GM06990 (cell line): ENCODE data around the gene SLC25A43.

Experiments used
- DNase-seq: peaks from one replicate; pipeline ENCODE4 v3.0.0-alpha.2; 2011; ENCODE audit not compliant: insufficient read length; ENCODE audit errors: extremely low read depth
- H3K27me3 ChIP-seq: replicated peaks from 2 replicates; pipeline ENCODE4 v1.6.0; 2011; ENCODE audit warnings: low read length; ENCODE audit not compliant: control insufficient read depth, insufficient read depth
- H3K36me3 ChIP-seq: 2 replicates; pipeline ENCODE4 v1.5.1; 2011; ENCODE audit warnings: low read length; ENCODE audit not compliant: control insufficient read depth, insufficient read depth
- H3K4me3 ChIP-seq: replicated peaks from 2 replicates; pipeline ENCODE4 v1.5.1; 2011; ENCODE audit warnings: low read depth, mild to moderate bottlenecking, control low read depth, low read length
- TF ChIP-seq, protein P1 (sequence below): IDR thresholded peaks from 2 replicates; pipeline ENCODE4 v1.5.1; 2011; ENCODE audit warnings: low read length, control low read depth, mild to moderate bottlenecking, inconsistent platforms; ENCODE audit not compliant: insufficient read depth, poor library complexity, severe bottlenecking

Gene SLC25A43

DNA sequence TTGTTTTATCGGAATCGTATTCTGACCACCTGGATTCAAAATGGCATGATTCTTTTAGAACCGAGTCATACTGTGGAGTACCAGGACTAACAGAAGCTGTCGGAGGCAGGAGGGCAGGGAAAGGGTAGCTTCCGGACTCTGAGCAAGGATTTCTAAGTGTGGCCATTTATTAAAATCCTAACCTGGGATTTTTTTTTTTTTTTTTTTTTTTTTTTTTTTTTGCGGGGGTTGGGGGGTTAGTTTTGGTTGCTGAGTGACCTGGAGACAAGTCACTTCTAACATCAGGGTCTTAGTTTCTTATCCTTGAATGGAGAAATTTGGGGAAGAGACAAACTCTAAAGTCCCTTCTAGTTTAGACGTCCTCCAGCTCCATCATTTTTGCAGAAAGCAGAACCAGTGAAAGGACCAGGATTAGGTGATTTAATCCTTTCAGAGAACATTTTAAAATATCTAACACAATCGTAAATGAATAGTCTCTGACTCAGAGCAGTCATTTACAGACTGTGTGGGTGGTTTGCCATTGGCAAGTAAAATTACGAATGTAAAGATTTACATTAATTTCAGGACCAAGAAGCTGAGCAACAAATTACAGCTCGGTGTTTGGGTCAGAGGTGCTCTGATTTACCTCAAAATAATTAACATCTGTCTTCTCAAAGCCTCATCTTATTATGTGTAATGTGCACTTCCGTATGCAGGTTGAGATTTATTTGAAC, 76.4 kb downstream of the SLC25A43 start:
- no peak for DNase-seq
- Histone ChIP-seq H3K4me3 (no peak overlapping the region), H3K36me3 (no peaks in the 10 kb centered on the region), H3K27me3 (no peaks in the 10 kb centered on the region)
- TF ChIP-seq, protein P1, sequence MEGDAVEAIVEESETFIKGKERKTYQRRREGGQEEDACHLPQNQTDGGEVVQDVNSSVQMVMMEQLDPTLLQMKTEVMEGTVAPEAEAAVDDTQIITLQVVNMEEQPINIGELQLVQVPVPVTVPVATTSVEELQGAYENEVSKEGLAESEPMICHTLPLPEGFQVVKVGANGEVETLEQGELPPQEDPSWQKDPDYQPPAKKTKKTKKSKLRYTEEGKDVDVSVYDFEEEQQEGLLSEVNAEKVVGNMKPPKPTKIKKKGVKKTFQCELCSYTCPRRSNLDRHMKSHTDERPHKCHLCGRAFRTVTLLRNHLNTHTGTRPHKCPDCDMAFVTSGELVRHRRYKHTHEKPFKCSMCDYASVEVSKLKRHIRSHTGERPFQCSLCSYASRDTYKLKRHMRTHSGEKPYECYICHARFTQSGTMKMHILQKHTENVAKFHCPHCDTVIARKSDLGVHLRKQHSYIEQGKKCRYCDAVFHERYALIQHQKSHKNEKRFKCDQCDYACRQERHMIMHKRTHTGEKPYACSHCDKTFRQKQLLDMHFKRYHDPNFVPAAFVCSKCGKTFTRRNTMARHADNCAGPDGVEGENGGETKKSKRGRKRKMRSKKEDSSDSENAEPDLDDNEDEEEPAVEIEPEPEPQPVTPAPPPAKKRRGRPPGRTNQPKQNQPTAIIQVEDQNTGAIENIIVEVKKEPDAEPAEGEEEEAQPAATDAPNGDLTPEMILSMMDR: no peak

DNA sequence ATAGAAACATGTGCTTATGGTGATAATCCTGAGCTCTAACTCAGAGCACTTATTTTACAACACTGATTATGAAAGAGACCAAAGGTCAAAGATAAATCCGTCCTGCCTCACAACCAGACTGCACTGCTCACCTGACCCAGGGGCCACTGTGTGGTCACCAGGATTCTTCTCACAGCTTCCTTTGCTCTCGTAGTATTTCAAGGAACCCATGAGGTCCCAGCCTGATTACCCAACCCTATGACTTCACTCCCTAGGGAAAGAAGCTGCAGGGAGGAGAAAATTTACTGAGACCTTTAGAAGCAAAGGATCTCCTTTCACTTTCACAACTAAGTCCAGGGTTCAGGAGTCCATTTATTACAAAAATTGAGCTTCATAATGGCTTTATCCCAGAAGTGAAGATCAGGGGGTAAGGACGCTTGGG, 78.7 kb downstream of the SLC25A43 start:
- no peak overlapping the region for H3K4me3 ChIP-seq
- H3K27me3 ChIP-seq: no peaks in the 10 kb centered on the region
- DNase-seq: no peak
- no peaks in the 10 kb centered on the region for H3K36me3 ChIP-seq
- TF ChIP-seq, protein P1: no peak

DNA sequence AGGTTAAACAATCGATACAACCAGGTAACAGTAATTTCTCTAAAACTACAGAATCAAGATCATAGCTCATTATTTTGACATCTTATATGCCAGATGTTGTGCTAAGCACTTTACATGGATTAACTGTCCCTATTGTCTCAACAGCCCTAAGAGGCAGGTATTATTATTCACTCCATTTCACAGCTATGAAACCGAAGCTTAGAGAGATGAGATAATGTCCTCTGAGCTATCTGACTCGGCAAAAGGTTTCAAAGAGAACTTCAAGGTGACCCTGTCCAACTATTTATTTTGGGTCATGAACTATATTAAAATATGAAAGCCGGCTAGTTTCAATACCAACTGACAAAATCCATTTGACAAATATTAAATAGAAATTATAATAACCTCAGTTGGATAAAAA, 79.4 kb downstream of the SLC25A43 start:
- TF ChIP-seq, protein P1: no peak
- no peak for DNase-seq
- H3K27me3 ChIP-seq: no peaks in the 10 kb centered on the region
- no peaks in the 10 kb centered on the region for H3K36me3 ChIP-seq
- no peak overlapping the region for H3K4me3 ChIP-seq

DNA sequence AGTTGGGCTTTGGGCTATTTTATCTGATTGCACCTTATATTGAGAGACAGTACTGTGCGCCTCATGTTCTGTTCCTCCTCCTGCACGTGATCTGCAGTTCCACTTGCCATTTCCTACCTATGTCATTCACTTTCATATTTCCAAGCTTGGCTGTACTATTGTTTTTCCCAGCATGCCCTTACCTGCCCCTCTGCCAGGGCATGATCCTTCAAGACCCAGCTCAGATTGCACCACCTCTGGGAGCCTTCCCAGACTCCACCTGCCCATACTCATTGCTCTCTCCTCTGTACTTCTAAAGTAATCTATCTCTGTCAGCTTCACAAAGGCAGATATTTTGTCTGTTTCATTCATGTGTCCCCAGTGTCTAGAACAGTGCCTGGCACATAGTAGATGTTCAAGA, 80.7 kb downstream of the SLC25A43 start:
- TF ChIP-seq, protein P1: no peak
- H3K36me3 ChIP-seq: no peaks in the 10 kb centered on the region
- no peak overlapping the region for H3K4me3 ChIP-seq
- H3K27me3 ChIP-seq: no peaks in the 10 kb centered on the region
- DNase-seq: no peak

DNA sequence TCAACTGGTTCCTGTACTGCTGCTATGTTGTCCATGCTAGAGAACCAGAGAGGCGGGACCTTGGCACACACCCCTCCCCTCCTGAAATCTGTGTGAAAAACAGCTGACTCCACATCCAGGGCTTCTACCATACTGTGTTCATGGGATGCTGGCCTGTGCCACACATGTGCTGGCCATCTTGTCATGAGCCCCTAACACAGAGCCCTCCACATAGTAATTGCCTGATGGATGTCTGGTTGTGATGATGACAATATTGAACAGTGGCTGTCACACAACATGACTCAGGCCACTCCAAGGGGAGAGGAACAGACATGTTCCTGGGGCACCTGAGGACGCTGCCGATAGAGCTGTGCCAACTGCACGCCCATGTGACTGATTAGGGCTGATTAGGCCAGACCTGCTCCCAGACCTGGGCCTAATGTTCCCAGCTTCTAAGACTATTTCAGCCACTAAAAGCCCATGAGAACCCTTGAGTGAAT, 82.2 kb downstream of the SLC25A43 start:
- no peak for DNase-seq
- Histone ChIP-seq H3K4me3 (no peak overlapping the region), H3K36me3 (no peaks in the 10 kb centered on the region), H3K27me3 (no peaks in the 10 kb centered on the region)
- TF ChIP-seq, protein P1: no peak
